AG04449 (cell line): ENCODE results near the gene RALY.

Experiments
- CTCF ChIA-PET: fragments of 350-600 bp; formaldehyde crosslinking; extraction: SDS; loops from one replicate; lab custom pipeline; 2021; ENCODE audit warnings: antibody characterized with exemption; lab: Yijun Ruan, JAX
- POLR2A ChIA-PET: fragments of 400-600, 350-600 bp; formaldehyde crosslinking; extraction: SDS; loops from one replicate; lab custom pipeline; 2020; ENCODE audit warnings: antibody characterized with exemption, inconsistent platforms; lab: Yijun Ruan, JAX
- DNase-seq: peaks from one replicate; pipeline ENCODE4 v3.0.0-alpha.2; 2010; ENCODE audit warnings: low read depth, low spot score
- H3K4me3 ChIP-seq: 2 replicates; pipeline ENCODE4 v1.5.1; 2011; ENCODE audit warnings: low read depth, mild to moderate bottlenecking, control low read depth, low read length
- TF ChIP-seq, protein P1 (sequence below): IDR thresholded peaks from one replicate; pipeline ENCODE4 v1.5.1; 2011; ENCODE audit warnings: mild to moderate bottlenecking, moderate library complexity, low read length, control low read depth, inconsistent platforms; ENCODE audit not compliant: insufficient read depth; ENCODE audit errors: missing control alignments

Gene RALY

GRCh38 chr20:33991502-33991901 lies 2.2 kb upstream of the RALY start:
- no peak overlapping the region for H3K4me3 ChIP-seq
- ChIA-PET POLR2A (no interaction called here), CTCF (interaction anchor here (1.3 kb wide), 1 partner anchor 56 kb away, joined by 3 read pairs; no protein-coding TSS in a partner anchor)
- TF ChIP-seq, protein P1, sequence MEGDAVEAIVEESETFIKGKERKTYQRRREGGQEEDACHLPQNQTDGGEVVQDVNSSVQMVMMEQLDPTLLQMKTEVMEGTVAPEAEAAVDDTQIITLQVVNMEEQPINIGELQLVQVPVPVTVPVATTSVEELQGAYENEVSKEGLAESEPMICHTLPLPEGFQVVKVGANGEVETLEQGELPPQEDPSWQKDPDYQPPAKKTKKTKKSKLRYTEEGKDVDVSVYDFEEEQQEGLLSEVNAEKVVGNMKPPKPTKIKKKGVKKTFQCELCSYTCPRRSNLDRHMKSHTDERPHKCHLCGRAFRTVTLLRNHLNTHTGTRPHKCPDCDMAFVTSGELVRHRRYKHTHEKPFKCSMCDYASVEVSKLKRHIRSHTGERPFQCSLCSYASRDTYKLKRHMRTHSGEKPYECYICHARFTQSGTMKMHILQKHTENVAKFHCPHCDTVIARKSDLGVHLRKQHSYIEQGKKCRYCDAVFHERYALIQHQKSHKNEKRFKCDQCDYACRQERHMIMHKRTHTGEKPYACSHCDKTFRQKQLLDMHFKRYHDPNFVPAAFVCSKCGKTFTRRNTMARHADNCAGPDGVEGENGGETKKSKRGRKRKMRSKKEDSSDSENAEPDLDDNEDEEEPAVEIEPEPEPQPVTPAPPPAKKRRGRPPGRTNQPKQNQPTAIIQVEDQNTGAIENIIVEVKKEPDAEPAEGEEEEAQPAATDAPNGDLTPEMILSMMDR = no peak
- no peak for DNase-seq

DNA sequence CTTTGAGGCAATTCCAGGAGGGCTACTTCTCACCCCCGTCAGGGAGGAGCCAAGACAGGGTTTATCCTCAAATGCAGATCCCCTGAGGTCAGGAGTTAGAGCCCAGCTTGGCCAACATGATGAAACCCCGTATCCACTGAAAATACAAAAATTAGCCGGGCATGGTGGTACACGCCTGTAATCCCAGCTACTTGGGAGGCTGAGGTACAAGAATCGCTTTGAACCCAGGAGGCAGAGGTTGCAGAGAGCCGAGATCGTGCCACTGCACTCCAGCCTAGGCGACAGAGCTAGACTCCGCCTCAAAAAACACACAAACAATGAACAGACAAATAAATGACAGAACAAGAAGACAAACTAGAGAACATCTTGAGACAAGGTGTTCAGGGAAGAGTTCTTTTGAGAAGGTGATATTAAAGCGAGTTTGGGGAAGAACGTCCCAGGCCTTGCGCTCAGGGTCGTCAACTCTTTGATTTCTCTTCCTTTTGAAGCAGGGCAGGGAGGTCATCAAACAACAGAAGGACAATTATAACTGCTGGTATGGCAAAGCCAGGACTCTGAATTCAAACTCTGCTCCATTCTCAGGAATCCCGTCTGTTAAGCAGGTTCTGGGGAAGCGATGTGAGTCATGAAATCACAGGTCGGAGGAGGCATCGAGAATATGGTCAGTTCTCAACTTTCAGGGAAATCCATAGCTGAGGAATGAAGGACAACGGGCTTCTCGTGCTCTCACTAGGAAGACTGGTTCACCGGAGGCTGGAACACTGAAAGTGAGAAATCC lies 1.4 kb upstream of the RALY start:
- H3K4me3 ChIP-seq = peak overlapping the region; percentile 74
- no peak for DNase-seq
- ChIA-PET CTCF (interaction anchor here (1.3 to 1.5 kb wide), 2 partner anchors 57 to 77 kb away, joined by 3 to 4 read pairs; no protein-coding TSS in a partner anchor), POLR2A (interaction anchor here (1.2 kb wide), 1 partner anchor 120 kb away, joined by 14 read pairs; the partner anchor contains the start of gene EIF2S2)
- TF ChIP-seq, protein P1 = no peak

- DNase-seq = peak; percentile 95
- TF ChIP-seq, protein P1 = no peak
- POLR2A ChIA-PET = interaction anchor here (0.7 to 1.2 kb wide), 3 partner anchors 8 to 119 kb away, joined by 3 to 14 read pairs (median 3); partner anchors contain the start of gene EIF2S2
- H3K4me3 ChIP-seq = peak overlapping the region; percentile 93
- CTCF ChIA-PET = interaction anchor here (1.3 to 1.5 kb wide), 2 partner anchors 57 to 76 kb away, joined by 3 to 4 read pairs; no protein-coding TSS in a partner anchor
Measured at GRCh38 chr20:33992923-33993575, 662 bp upstream of the RALY start.

DNA sequence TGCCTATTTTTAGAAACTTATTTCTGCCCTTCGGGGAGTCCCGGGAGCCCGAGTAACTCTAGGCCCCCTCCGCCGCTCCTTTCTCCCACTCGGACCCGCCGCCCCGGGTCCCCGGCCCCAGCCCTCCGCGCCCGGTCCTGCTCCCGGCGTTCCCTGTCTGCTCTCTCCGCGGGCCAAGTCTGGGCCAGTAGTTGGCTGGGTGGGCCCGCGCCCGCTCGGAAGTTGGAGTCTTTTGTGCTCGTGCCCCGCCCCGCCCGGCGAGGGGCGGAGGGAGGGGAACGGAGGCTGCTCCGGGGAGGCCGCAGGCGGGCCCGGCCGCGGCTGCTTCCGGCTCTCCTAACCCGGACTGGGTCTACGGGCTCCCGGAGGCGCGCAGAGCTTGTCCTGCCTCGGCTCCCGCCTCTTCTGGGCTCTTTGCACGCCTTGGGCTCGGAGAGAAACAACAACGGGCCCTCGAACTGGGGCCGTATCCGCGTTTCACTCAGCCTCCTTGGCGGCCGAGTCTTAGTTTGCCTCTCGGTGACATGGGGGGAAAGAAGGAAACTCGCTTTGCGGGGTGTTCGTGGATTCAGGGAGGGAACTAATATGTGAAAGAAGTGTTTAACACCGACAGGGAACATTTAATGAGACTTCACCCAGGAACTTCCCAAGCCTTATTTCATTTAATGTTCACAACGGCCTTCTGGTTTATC lies 657 bp downstream of the RALY start:
- H3K4me3 ChIP-seq = peak overlapping the region; percentile 93
- ChIA-PET POLR2A (interaction anchor here (0.6 kb wide), 2 partner anchors 131 to 174 kb away, joined by 3 to 4 read pairs; no protein-coding TSS in a partner anchor), CTCF (no interaction called here)
- DNase-seq = no peak
- TF ChIP-seq, protein P1 = no peak

- DNase-seq = no peak
- CTCF ChIA-PET = interaction anchor here (0.5 to 1.5 kb wide), 3 partner anchors 10 to 73 kb away, joined by 3 to 4 read pairs (median 3); no protein-coding TSS in a partner anchor
Measured at GRCh38 chr20:33995053-33995831, 1.5 kb downstream of the RALY start.

More at GRCh38 chr20:33995053-33995831, 1.5 kb downstream of the RALY start:
- TF ChIP-seq, protein P1 = no peak
- peak overlapping the region; percentile 93 for H3K4me3 ChIP-seq
- POLR2A ChIA-PET = interaction anchor here (0.6 kb wide), 1 partner anchor 132 kb away, joined by 3 read pairs; no protein-coding TSS in a partner anchor
